IPS-NIHi7 (cell line): ENCODE results near the gene DLG3.
"Not testable (repeated sequence)": the region's sequence is repeated elsewhere in the genome, so short reads cannot be mapped to it uniquely, and the experiment has no call there.

Source experiments
- DNase-seq: peaks from one replicate; pipeline ENCODE4 v3.0.0; 2012; ENCODE audit warnings: mixed read lengths; ENCODE audit errors: extremely low spot score

Gene DLG3

DNA sequence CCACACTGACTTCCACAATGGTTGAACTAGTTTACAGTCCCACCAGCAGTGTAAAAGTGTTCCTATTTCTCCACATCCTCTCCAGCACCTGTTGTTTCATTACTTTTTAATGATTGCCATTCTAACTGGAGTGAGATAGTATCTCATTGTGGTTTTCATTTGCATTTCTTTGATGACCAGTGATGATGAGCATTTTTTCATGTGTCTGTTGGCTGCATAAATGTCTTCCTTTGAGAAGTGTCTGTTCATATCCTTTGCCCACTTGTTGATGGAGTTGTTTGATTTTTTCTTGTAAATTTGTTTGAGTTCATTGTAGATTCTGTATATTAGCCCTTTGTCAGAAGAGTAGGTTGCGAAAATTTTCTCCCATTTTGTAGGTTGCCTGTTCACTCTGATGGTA is 71.1 kb downstream of the DLG3 start:
- DNase-seq, result not testable (repeated sequence)

DNA sequence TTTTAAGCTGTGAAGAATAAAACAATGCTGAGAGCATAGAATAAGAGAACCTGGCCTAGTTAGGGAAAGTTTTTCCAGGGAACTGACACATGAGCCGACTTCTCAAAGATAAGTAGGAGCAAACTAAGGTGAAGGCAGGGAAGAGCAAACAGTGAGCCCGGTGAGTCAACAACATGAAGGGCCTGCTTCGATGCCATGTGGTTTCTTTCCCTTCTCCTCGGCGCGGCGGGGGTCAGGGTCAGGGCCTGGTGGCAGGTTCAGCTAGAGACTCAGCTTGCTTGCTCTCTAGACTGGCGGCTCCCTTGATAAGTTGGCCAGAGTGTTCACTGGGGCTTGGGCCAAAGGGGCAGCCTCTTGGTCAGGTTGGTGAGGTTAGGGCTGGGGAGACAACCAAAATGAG is 81.1 kb downstream of the DLG3 start:
- no peak for DNase-seq

GRCh38 chrX:70527053-70527452 is 82.4 kb downstream of the DLG3 start:
- DNase-seq, result no peak

GRCh38 chrX:70527610-70528345 is 83.1 kb downstream of the DLG3 start:
- no peak for DNase-seq

DNA sequence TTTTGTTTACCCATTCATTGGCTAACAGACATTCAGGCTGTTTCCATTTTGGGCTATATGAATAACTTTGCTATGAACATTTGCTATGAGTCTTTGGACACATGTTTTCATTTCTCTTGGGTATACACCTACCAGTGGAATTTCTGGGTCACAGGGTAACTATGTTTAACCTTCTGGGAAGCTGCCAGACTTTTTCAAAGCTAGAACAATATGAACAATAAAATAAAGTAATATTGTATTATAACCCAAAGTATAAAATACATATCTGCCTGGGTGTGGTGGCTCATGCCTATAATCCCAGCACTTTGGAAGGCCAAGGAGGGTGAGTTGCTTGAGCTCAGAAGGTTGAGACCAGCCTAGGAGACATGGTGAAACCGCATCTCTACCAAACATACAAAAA is 90.6 kb downstream of the DLG3 start:
- no peak for DNase-seq

GRCh38 chrX:70549429-70549828 is 104.8 kb downstream of the DLG3 start:
- DNase-seq, result no peak

GRCh38 chrX:70552130-70552704 is 107.6 kb downstream of the DLG3 start:
- no peak for DNase-seq

GRCh38 chrX:70553516-70553915 is 108.9 kb downstream of the DLG3 start:
- no peak for DNase-seq

DNA sequence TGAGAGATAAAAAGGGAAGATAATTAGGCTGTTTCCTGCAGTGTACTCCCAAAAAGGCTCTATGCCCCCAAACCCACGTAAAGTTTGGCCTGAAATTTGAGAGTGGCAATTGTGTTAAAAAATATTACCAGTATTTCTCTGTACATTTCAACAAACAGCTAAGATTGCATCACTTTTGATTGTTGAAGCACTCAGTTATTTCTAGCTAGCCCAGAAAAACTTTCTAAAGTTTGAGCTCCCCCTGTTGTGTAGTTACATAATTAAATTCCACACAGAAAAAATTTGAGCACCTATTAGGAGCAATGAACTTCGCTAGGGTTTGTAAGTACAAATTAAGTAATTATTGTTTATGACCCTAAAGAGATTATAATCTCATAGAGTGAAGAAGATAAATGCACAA is 109.4 kb downstream of the DLG3 start:
- no peak for DNase-seq

- DNase-seq, result no peak
Observed at GRCh38 chrX:70554523-70554922, 109.9 kb downstream of the DLG3 start.

DNA sequence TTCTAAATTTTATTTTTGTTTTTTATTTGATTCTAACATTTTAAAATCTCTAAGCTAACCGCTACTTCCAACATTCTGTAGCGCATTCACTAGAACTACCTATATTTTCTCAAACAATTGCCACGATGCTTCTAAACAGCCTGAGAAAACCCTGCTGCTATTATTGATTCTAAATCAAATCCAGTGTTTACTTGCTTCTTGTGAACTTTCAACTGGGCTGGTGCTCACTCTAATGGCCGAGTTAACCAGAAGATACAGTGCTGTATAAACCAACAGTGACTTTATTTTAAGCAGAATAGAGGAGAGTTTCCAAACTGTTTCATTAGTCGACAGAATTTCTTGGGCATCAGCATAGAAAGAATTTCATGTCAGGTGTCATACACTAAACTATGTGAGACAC is 110.3 kb downstream of the DLG3 start:
- no peak for DNase-seq
